ENCODE results near the gene HMCES.

- TF ChIP-seq POLR2AphosphoS5 (IDR thresholded peaks at IDR 0.05) (no peak), POLR2A (IDR thresholded peaks at IDR 0.05) (no peak), CTCF (IDR thresholded peaks at IDR 0.05 in 8 of 11, conservative IDR thresholded peaks at IDR 0.05 in 3 of 11) (no peak)
These were observed 37.3 kb downstream of the HMCES start for GRCh38 chr3:129315998-129316247.

All from spleen (tissue), 7 donors.